Osteocyte (in vitro differentiated cells): ENCODE measurements around the gene IL3. TPM values are rescaled to one million over a fixed set of nuclear protein-coding genes. Genes with fewer than 3 reads are reported as not detected.
"Not testable (repeated sequence)": the region's sequence is repeated elsewhere in the genome, so short reads cannot be mapped to it uniquely, and the experiment has no call there.

ENCODE experiments used
- DNase-seq: peaks from one replicate; pipeline ENCODE4 v3.0.0; 2021; ENCODE audit warnings: mixed read lengths; ENCODE audit not compliant: unreplicated experiment; ENCODE audit errors: extremely low spot score
- H3K27ac Mint-ChIP-seq: one replicate; pipeline ENCODE4 v1.8.0; 2021; ENCODE audit warnings: mild to moderate bottlenecking, mixed read lengths; ENCODE audit not compliant: unreplicated experiment
- H3K27me3 Mint-ChIP-seq: one replicate; pipeline ENCODE4 v1.8.0; 2021; ENCODE audit warnings: mixed read lengths; ENCODE audit not compliant: unreplicated experiment
- H3K36me3 Mint-ChIP-seq: one replicate; pipeline ENCODE4 v1.8.0; 2021; ENCODE audit warnings: mixed read lengths; ENCODE audit not compliant: unreplicated experiment
- H3K4me1 Mint-ChIP-seq: one replicate; pipeline ENCODE4 v1.8.0; 2021; ENCODE audit warnings: mixed read lengths; ENCODE audit not compliant: unreplicated experiment
- H3K4me3 Mint-ChIP-seq: one replicate; pipeline ENCODE4 v1.8.0; 2021; ENCODE audit warnings: mild to moderate bottlenecking, moderate library complexity, mixed read lengths; ENCODE audit not compliant: unreplicated experiment
- H3K9me3 Mint-ChIP-seq: one replicate; pipeline ENCODE4 v1.8.0; 2021; ENCODE audit warnings: mixed read lengths; ENCODE audit not compliant: unreplicated experiment
- CTCF ChIP-seq: fragments of 200-600 bp; sonication (generic); IDR thresholded peaks from 2 replicates; pipeline ENCODE4 v1.5.0; 2021; ENCODE audit warnings: antibody characterized with exemption, mild to moderate bottlenecking, moderate library complexity
- total RNA-seq: library from RNA; stranded (reverse); gene quantifications from 2 replicates; pipeline ENCODE4 v1.2.1, GENCODE V29; 2021

The IL3 gene
- total RNA-seq, 1 donor from 2014 or later: not detected

- H3K27ac Mint-ChIP-seq: no peak overlapping the region
- no peak for DNase-seq
- H3K36me3 Mint-ChIP-seq: no peaks in the 10 kb centered on the region
- TF ChIP-seq CTCF: no peak
- H3K4me3 Mint-ChIP-seq: no peak overlapping the region
- H3K4me1 Mint-ChIP-seq: peaks cover 18% of the 10 kb centered on the region
- H3K27me3 Mint-ChIP-seq: no peaks in the 10 kb centered on the region
- no peaks in the 10 kb centered on the region for H3K9me3 Mint-ChIP-seq
Measured at GRCh38 chr5:132105688-132106087, 45.2 kb downstream of the IL3 start.

GRCh38 chr5:132108495-132108894, 48.0 kb downstream of the IL3 start:
- not testable (repeated sequence) for H3K27me3 Mint-ChIP-seq, H3K9me3 Mint-ChIP-seq, H3K27ac Mint-ChIP-seq, H3K4me3 Mint-ChIP-seq, DNase-seq, H3K36me3 Mint-ChIP-seq
- H3K4me1 Mint-ChIP-seq: peaks cover 11% of the 10 kb centered on the region

- H3K4me1 Mint-ChIP-seq, H3K36me3 Mint-ChIP-seq, H3K9me3 Mint-ChIP-seq, H3K4me3 Mint-ChIP-seq, DNase-seq, H3K27ac Mint-ChIP-seq, H3K27me3 Mint-ChIP-seq: not testable (repeated sequence)
Measured at GRCh38 chr5:132108957-132109356, 48.5 kb downstream of the IL3 start.

GRCh38 chr5:132109494-132110053, 49.1 kb downstream of the IL3 start:
- Mint-ChIP-seq H3K4me3 (no peak overlapping the region), H3K36me3 (no peaks in the 10 kb centered on the region), H3K27ac (no peak overlapping the region), H3K4me1 (peaks cover 3% of the 10 kb centered on the region), H3K27me3 (peaks cover 2% of the 10 kb centered on the region), H3K9me3 (no peaks in the 10 kb centered on the region)
- no peak for TF ChIP-seq CTCF
- no peak for DNase-seq

GRCh38 chr5:132110195-132110594, 49.7 kb downstream of the IL3 start:
- peaks cover 4% of the 10 kb centered on the region for H3K27me3 Mint-ChIP-seq
- H3K27ac Mint-ChIP-seq: no peak overlapping the region
- H3K36me3 Mint-ChIP-seq: no peaks in the 10 kb centered on the region
- TF ChIP-seq CTCF: no peak
- H3K9me3 Mint-ChIP-seq: no peaks in the 10 kb centered on the region
- H3K4me1 Mint-ChIP-seq: no peaks in the 10 kb centered on the region
- no peak for DNase-seq
- H3K4me3 Mint-ChIP-seq: no peak overlapping the region

- H3K4me1 Mint-ChIP-seq: no peaks in the 10 kb centered on the region
- H3K4me3 Mint-ChIP-seq: no peak overlapping the region
- H3K9me3 Mint-ChIP-seq: no peaks in the 10 kb centered on the region
- DNase-seq: no peak
- H3K27ac Mint-ChIP-seq: no peak overlapping the region
- H3K36me3 Mint-ChIP-seq: no peaks in the 10 kb centered on the region
- H3K27me3 Mint-ChIP-seq: peaks cover 10% of the 10 kb centered on the region
- TF ChIP-seq CTCF: no peak
Measured at GRCh38 chr5:132110930-132111329, 50.5 kb downstream of the IL3 start.
